Measurements from ENCODE around the gene GJB1.

DNA sequence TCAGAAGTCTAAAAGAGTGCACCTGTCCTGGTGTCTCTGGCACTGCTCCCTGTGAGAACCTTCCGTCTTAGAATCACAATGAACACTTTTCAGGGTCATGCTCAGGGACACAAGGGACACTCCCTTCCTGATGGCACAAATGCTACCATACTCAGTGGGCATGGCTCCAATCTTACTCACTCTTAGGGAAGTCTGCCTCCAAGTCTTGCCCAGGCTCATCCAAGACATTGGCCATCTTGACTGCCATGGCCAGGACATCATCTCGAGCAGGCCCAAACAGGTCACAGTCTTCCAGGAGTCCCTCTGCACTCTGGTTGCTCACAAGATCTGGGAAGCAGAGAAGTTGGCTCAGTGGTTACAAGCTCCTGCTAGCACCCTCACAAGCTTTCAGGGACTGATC is 22.1 kb downstream of the GJB1 start:
- TF ChIP-seq, protein P1, sequence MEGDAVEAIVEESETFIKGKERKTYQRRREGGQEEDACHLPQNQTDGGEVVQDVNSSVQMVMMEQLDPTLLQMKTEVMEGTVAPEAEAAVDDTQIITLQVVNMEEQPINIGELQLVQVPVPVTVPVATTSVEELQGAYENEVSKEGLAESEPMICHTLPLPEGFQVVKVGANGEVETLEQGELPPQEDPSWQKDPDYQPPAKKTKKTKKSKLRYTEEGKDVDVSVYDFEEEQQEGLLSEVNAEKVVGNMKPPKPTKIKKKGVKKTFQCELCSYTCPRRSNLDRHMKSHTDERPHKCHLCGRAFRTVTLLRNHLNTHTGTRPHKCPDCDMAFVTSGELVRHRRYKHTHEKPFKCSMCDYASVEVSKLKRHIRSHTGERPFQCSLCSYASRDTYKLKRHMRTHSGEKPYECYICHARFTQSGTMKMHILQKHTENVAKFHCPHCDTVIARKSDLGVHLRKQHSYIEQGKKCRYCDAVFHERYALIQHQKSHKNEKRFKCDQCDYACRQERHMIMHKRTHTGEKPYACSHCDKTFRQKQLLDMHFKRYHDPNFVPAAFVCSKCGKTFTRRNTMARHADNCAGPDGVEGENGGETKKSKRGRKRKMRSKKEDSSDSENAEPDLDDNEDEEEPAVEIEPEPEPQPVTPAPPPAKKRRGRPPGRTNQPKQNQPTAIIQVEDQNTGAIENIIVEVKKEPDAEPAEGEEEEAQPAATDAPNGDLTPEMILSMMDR (IDR thresholded peaks at IDR 0.05; ENCODE audit: low read length) = no peak
- TF ChIP-seq EZH2 (IDR thresholded peaks at IDR 0.05; ENCODE audit: borderline replicate concordance, low read length) = no peak
